ENCODE data around the gene ZAR1.

Gene ZAR1

GRCh38 chr4:48542888-48543287, 52.8 kb downstream of the ZAR1 start:
- in situ Hi-C loops (cut with HindIII; ENCODE audit: low pct_ligation_motif_present, low pct_unique_long_range_greater_than_20kb, low sequenced_read_pairs) = no loop called here
- DNase-seq = no peak

- DNase-seq = no peak
- in situ Hi-C loops (cut with HindIII; ENCODE audit: low pct_ligation_motif_present, low pct_unique_long_range_greater_than_20kb, low sequenced_read_pairs) = no loop called here
Observed at GRCh38 chr4:48543796-48544195, 53.7 kb downstream of the ZAR1 start.

All from ACHN (cell line).